GM21447 (cell line): ENCODE measurements around the gene SLC9A4.

Experiments
- ATAC-seq: cut with Tn5 transposase; IDR thresholded peaks from one replicate; pipeline ENCODE4 v1.9.1; 2021; ENCODE audit not compliant: unreplicated experiment

SLC9A4 gene

GRCh38 chr2:102451968-102452367 is 21.1 kb upstream of the SLC9A4 start:
- no peak for ATAC-seq

- no peak for ATAC-seq
Measured at GRCh38 chr2:102453501-102453900, 19.5 kb upstream of the SLC9A4 start.

GRCh38 chr2:102455061-102455670 is 17.9 kb upstream of the SLC9A4 start:
- no peak for ATAC-seq

GRCh38 chr2:102460467-102460866 is 12.6 kb upstream of the SLC9A4 start:
- no peak for ATAC-seq

GRCh38 chr2:102461188-102461587 is 11.8 kb upstream of the SLC9A4 start:
- no peak for ATAC-seq

- ATAC-seq, result no peak
Measured at GRCh38 chr2:102463160-102463559, 9.9 kb upstream of the SLC9A4 start.

GRCh38 chr2:102470168-102470567 is 2.9 kb upstream of the SLC9A4 start:
- ATAC-seq, result no peak

- ATAC-seq, result no peak
Measured at GRCh38 chr2:102473631-102474030, 605 bp downstream of the SLC9A4 start.

- ATAC-seq, result no peak
Measured at GRCh38 chr2:102474785-102475184, 1.8 kb downstream of the SLC9A4 start.

GRCh38 chr2:102478686-102479470 is 5.9 kb downstream of the SLC9A4 start:
- ATAC-seq, result no peak

- no peak for ATAC-seq
Measured at GRCh38 chr2:102480285-102481195, 7.5 kb downstream of the SLC9A4 start.

GRCh38 chr2:102481931-102482330 is 8.9 kb downstream of the SLC9A4 start:
- no peak for ATAC-seq

GRCh38 chr2:102483086-102483485 is 10.1 kb downstream of the SLC9A4 start:
- ATAC-seq, result no peak

- no peak for ATAC-seq
Measured at GRCh38 chr2:102484310-102485061, 11.5 kb downstream of the SLC9A4 start.

- ATAC-seq, result no peak
Measured at GRCh38 chr2:102485147-102485785, 12.2 kb downstream of the SLC9A4 start.

- ATAC-seq, result no peak
Measured at GRCh38 chr2:102486941-102487702, 14.1 kb downstream of the SLC9A4 start.

GRCh38 chr2:102487761-102488462 is 14.9 kb downstream of the SLC9A4 start:
- no peak for ATAC-seq

GRCh38 chr2:102489646-102490045 is 16.6 kb downstream of the SLC9A4 start:
- ATAC-seq, result no peak

GRCh38 chr2:102492006-102492405 is 19.0 kb downstream of the SLC9A4 start:
- ATAC-seq, result no peak
